HG03139 (cell line): ENCODE results near the gene RNF157.
"Not testable (repeated sequence)": the region's sequence is repeated elsewhere in the genome, so short reads cannot be mapped to it uniquely, and the experiment has no call there.

ENCODE experiments used
- ATAC-seq: cut with Tn5 transposase; IDR thresholded peaks from one replicate; pipeline ENCODE4 v1.9.1; 2021; ENCODE audit not compliant: unreplicated experiment

RNF157 gene

DNA sequence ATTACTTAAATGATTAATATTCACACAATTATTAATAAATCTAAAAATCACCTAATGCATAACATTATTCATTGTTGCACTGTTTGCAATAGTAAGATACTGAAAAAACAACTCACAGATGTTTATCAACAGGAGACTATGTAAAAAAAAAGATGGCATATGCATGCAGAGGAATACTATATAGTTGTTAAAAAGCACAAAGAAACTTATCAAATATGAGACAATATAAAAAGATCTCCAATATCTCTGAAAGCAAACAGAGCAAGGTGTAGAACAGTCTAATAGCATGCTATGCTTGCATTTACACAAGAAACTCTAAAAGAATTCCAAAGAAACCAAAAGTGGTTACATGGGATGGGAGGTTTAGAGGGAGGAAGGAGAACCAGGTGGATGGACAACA is 3.7 kb downstream of the RNF157 start:
- no peak for ATAC-seq

DNA sequence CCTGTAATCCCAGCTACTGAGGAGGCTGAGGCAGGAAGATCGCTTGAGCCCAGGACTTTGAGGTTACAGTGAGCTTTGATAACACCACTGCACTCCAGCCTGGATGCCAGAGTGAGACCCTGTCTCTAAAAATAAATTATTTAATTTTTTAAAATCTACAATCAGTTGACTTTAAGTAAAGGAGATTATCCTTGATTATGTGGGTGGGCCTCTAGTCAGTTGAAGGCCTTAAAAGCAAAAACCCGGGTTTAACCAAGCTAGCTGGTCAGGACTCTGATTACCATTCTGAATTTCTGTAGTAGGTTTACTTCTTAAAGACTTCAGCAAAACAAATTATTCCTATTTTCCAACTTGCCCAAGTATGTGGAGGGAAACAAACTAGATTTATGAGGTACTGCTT is 4.4 kb downstream of the RNF157 start:
- ATAC-seq = no peak

DNA sequence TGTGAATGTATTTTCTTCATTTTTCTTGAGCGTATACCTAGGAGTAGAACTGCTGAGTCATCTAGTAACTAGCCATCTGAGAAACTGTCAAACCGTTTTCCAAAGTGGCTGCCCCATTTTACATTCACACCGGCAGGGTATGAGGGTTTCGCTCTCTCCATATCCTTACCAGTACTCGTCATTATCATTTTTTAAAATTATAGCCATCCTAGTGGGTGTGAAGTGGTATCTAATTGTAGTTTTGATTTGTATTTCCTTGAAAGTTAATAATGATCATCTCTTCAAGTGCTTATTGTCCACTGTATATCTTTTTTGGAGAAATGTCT is 6.0 kb downstream of the RNF157 start:
- no peak for ATAC-seq

DNA sequence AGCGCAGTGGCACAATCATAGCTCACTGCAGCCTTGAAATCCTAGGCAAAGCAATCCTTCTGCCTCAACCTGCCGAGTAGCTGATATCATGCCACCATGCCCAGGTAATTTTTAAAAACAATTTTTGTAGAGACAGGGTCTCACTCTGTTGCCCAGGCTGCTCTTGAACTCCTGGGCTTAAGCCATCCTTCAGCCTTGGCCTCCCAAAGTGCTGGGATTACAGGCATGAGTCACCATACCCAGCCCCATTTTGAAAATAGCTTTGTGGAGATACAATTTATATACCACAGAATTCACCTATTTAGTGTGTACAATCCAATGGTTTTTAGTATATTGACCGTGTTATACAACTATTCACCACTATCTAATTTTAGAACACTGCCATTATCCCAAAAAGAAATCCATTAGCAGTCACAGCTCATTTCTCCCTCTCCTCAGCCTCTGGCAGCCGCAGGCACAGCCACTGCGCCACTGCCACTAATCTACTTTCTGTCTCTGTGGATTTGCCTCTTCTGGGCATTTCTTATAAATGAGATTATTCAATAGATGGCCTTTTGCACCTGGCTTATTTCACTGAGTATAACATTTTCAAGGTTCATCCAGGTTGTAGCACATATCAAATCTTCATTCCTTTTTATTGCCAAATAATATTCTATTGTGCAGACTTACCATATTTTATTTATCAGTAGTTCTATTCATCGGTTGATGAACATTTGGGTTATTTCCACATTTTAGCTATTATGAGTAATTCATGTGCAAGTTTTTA is 6.5 kb downstream of the RNF157 start:
- ATAC-seq = no peak

DNA sequence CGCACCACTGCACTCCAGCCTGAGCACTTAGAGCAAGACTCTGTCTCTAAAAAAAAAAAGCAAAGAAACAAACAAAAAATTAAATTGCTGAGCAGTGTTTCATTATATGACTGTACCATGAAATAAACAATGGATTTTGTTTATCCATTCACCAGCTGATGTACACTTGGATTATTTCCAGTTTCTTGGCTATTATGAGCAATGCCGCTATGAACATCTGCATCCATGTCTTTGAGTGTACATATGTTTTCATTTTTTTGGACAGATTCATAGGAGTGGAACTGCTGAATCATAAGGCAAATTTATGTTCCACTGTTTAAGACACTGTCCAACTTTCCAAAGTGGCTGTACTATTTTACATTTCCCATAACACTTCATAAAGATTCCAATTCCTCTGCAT is 8.0 kb downstream of the RNF157 start:
- ATAC-seq = no peak

DNA sequence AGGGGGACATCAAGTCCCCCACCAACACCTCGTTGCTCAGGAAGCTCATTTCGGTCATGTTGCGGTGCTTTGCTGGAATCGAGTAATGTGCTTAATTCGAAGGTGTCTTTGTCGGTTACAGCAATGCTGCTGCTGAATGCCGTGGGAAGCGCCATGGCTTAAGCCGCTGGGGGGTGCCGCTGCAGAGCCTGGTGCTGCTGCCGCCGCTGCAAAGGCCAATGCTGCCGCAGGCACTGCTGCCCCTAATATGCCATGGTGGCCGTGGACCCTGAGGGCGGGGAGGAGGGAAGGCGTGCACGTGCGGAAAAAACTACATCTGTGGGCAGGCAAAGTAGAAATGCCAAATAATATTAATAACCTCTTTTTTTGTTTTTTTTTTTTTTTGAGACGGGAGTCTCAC is 13.5 kb downstream of the RNF157 start:
- not testable (repeated sequence) for ATAC-seq

DNA sequence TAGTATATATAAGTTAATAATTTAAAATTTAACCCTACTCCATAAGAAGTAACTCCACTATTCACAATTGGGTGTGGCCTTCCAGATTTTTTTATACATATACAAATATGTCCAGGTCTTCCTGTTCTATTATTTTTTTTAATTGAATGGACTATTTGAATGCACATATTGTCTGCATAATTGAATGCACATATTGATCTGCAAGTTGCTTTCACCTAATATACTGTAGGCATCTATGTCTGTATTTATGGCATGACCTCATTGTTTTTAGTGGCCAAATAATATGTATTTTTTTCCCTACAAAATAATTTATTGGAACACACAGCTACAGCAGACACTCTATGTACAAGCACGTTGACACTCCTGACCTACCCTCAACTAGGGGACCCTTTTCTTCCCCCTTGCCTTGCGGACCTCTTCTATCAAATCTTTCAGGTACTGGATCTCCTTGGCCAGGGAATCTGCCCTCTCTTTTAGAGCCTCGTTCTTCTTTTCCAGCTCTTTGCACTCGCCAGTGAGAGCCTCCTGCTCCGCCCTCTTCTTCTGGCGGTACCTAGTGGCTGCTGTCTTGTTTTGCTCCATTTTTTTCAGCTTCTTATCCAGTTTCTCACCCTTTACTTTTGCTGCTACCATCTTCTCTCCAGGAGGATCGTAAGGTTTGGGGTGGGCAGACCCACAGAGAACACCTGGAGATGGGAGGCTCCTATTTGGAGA is 14.8 kb downstream of the RNF157 start:
- ATAC-seq = not testable (repeated sequence)

DNA sequence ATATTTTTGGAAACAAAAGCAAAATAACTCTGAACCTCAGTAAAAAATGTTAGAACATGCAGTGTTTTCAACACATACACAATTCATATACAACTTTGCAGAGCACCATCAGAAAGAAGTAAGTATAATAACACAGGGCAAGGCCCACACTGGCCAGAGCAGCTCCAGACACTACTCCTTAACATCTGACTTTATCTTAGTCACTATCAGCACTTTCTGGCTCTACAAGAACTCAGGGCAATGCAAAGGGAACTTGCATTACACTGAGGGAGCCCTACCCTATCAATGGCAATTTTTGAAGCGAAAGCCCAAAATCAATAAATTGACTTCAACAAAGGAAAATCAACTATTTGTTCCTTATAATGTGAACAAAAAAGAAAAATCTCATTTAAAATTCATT is 16.5 kb downstream of the RNF157 start:
- ATAC-seq = no peak

DNA sequence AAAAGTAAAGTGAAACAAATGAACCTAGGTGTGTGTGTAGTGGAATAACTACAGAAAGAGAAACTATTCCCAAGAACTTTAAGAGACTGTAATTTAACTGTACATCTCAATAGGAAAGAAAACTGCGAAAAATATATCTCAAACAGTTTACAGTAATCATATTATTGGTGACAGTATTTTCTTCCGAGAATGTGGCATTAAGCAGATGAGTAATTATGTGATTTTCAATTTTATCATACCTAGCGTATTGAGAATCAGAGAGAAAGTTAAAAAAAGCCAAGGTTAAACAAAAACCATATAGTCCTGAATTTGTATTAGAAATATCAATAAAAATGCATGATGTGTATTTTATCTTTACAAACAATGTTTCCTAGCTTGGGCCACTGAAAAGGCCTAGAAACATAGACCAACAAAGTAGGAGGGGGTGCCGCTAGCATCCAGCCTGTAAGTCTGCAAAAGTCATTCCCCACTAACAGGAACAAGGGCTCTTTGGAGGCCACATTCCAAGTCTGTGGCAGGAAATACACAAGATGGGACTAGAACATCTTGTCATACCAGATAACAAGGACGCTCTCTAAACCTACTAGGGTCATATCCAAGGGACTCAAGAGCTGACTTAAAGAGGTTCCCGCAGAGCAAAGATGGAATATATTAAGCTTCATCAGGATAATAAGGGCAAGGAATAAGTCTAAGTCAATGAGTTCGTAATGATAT is 20.5 kb downstream of the RNF157 start:
- no peak for ATAC-seq

DNA sequence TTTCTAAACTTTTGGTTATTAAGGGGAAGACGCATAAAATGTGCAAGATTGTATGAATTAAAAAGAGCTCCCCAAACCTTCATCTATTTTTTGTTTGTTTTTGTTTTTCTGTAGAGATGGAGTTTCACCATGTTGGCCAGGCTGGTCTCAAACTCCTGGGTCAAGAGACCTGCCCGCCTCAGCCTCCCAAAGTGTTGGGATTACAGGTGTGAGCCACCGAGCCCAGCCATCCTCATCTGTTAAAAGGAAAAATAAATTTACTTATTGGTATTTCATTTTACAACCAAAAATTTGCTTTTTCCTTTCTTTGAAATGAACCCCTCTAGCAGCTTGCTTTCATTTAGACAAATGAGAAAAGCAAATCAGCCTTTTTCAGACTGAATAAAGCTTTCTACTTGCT is 23.2 kb downstream of the RNF157 start:
- ATAC-seq = no peak

DNA sequence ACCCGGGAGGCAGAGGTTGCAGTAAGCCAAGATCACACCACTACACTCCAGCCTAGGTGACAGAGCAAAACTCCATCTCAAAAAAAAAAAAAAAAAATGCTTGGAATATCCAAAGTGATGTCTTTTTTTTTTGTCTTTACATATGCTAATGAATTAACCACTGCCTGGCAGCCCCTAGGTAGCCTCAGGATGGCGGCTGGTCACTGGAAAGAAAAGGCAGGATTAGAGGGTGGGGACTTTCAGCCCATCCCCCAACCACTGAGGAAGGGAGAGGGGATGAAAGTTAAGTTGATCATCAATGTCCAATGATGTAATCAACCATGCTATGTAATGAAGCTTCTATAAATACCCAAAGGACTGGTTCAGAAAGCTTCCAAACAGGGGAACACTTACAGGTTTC is 26.8 kb downstream of the RNF157 start:
- no peak for ATAC-seq

DNA sequence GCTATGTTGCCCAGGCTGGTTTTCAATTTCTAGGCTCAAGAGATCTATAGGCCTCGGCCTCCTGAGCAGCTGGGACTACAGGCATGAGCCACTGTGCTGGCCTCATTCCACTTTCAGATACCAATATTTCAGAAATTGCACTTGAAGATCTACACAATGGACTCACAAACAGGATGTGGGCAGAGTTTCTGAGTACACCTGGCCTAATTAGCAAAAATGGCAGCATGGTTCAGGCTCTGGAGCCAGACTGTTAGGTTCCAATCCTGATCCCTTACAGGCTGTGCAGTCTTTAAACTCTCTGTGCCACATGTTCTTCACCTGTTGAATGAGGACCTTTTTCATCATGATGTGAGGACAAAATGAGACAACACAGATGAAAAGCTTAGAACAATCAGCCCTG is 32.2 kb downstream of the RNF157 start:
- no peak for ATAC-seq

DNA sequence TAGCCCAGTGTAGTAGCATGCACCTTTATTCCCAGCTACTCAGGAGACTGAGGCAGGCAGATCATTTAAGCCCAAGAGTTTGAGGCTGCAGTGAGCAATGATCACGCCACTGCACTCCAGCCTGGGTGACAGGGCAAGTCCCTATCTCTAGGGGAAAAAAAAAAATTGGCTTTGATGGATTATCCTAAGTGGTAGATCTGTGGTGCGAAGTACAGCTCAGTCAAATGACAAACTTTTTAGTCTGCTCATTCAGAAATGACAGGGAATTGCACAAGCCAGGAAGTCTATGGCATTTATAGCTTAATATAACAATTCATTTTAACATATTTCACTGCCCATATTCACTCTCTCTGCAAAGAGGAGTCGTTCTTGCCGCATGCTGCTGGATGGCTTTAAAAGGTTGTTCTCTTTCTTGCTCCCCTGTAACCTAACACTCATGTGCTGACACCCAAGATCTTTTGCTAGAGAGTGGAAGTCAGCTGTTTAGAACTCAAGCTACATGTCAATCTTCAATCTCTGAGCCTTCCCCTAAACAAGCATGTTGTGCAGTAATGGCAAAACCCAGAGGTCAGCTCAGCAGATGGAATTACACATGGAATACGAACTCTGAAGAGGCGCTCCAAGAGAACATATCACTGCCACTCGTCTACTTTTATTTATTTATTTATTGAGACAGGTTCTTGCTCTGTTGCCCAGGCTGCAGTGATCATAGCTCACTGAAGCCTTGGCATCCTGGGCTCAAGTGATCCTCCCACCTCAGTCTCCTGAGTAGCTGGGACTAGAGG is 32.8 kb downstream of the RNF157 start:
- ATAC-seq = no peak

DNA sequence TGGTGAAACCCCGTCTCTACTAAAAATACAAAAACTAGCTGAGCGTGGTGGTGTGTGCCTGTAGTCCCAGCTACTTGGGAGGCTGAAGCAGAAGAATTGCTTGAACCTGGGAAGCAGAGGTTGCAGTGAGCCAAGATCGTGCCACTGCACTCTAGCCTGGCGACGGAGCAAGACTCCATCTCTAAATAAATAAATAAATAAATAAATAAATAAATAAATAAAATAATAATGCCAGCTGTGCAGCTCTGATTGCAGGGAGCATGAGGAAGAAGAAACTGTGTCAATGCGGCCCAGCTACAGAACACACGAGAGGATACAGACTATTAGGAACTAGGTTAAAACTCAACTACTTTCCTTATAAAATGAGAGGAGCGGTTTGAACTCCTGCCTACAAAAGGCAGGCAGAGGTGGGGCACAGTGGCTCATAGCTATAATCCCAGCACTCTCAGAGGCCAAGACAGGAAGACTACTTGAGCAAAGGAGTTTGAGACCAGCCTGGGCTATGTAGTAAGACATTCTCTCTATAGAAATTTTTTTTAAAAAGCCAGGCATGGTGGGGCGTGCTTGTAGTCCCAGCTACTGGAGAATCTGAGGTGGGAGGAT is 34.6 kb downstream of the RNF157 start:
- ATAC-seq = not testable (repeated sequence)

DNA sequence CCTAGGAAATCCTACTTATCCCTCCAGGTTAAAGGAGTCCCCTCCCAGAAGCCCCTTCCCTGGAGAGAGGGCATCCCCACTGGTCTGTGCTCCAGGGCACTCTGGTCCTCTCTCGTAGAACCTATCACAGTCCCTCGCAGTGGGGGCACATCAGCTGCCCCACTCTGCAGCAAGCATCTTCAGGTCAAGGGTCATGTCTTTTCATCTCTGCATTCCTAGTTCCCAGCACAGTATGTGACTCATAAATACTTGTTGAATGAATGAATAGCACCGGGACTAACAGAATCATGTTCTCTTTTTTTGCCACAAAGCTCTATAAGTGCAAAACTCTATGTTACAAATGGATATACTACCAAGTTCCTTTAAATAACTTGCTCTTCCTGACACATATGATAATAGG is 36.0 kb downstream of the RNF157 start:
- ATAC-seq = no peak

DNA sequence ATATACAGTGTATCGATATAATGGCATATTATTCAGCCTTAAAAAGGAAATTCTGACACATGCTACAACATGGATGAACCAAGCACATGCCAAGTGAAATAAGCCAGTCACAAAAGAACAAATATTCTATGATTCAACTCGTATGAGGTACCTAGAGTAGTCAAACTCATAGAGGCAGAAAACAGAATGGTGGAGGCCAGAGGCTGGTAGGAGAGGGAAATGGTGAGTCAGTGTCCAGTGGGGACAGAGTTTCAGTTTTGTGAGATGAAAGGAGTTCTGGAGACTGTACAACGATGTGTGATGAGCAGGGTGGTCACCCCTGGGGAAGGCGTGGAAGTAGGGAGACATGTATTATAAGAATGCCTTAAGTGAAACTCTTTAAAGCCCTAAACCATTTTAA is 39.9 kb downstream of the RNF157 start:
- no peak for ATAC-seq

DNA sequence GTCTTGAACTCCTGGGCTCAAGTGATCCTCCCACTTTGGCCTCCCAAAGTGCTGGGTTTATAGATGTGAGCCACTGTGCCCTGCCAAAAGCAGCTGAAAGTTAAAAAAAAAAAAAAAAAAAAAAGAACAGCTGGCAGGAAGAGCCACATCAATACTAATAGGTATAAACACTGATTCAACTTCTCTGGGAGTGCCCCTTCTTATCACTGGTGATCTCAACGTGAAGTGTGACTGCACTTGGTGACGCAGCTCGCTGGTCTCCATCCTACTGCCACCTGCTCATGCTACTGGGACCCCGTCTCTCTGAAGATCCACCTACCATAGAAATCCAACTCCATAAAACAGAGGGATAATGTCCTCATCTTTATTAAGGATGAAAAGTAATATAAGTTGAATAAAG is 40.8 kb downstream of the RNF157 start:
- no peak for ATAC-seq

DNA sequence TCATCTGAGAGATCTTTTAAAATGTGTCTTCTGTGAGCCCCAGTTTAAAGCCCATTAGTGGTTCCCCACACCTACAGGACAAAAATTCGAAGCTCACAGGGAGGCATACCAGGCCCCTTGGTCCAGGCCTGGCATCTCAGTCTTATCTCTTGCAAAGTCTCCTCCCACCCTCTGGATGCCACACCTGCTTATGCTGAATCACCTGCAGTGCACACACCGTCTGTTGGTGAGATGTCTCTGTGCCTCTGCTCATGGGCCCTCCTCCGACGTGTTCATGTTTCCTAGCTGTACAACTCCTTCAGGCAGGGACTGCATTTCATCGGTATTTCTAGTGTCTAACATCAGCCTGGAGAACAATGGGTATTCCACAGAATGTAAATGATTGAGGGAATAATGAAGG is 41.6 kb downstream of the RNF157 start:
- no peak for ATAC-seq

DNA sequence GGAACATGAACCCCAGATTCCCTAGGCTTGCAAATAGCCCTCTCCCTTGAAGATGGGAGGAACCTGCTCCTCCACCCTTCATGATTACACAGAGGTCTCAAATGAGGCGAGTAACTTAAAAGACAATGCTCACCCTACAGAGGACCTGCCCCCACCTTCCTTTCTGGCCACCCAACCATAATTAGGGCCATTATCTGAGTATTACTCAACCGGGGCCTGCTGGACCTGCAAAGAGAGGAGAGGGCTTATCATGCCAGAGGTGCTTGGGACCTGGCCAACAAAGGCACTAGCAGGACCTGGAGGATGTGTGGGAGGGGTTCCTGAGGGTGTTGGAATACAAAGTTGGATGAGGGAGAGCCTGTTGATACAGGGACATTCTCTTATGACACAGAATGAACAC is 42.4 kb downstream of the RNF157 start:
- no peak for ATAC-seq

DNA sequence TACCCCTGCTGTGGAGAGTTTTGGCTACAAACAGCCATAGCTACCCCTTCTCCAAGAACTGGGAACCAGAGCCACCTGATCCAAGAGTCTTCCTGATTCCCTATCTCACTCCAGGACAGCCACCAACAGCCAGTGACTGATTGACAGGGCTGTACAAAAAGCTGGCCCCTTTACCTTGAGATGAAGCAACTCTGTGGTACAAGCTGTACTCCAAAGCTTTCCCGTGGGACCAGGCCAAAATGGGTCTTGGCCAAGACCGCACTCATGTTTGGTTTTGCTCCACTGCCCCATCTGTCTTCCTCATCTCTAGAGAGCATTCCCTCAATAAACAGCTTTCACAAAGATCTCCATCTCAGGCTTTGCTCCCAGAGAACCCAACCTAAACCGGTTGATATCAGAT is 43.6 kb downstream of the RNF157 start:
- no peak for ATAC-seq
